IPS-11a (cell line): ENCODE results near the gene ZNF134.

Experiments used
- H3K4me3 ChIP-seq: one replicate; pipeline ENCODE4 v1.5.1; 2013; ENCODE audit warnings: low read depth, low read length, control low read depth

Gene ZNF134

DNA sequence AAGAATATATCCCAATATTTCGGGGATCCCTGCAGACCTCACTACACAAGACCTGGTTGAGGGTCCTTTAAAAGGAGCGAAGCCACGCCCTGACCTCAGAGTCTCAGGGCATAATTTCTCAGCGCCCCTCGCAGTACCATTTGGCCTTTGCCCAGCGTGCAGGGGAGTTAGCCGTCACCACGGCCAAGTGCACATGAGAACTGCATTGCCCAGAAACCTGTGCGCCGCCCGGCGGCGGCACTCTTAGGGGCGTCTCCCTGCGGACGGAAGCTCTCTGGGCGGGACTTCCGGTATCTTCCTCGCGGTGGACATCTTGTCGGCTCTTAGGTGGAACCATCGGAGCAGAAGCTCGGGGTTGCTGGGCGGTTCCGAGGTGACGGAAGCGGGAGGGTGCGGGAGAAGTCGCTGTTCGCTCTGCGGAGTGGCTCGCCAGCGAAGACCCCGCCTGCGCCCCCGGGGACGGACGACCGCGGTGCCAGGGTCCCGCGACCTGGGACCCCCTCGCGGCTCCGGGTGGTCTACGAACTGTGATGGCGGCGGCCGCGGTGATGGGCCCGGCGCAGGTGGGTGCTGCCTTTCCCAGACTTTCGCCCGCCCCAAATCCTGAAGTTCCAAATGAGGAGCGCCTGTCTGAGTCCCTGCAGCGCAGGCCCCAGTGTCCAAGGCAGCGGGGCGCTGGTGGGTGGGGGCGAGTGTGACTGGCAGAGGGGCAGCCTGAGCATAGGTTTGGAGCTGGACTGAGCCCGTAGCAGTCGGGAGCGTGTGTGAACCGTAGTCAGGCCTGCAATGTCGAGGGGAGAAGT is at the start of gene ZNF134:
TSS of gene ZNF134 (plus strand) at position 302 of the 803 bp plus-strand sequence. CDS start 5,227 bp downstream, outside the sequence.
- H3K4me3 ChIP-seq = peak within 1 kb of the TSS; percentile 99

DNA sequence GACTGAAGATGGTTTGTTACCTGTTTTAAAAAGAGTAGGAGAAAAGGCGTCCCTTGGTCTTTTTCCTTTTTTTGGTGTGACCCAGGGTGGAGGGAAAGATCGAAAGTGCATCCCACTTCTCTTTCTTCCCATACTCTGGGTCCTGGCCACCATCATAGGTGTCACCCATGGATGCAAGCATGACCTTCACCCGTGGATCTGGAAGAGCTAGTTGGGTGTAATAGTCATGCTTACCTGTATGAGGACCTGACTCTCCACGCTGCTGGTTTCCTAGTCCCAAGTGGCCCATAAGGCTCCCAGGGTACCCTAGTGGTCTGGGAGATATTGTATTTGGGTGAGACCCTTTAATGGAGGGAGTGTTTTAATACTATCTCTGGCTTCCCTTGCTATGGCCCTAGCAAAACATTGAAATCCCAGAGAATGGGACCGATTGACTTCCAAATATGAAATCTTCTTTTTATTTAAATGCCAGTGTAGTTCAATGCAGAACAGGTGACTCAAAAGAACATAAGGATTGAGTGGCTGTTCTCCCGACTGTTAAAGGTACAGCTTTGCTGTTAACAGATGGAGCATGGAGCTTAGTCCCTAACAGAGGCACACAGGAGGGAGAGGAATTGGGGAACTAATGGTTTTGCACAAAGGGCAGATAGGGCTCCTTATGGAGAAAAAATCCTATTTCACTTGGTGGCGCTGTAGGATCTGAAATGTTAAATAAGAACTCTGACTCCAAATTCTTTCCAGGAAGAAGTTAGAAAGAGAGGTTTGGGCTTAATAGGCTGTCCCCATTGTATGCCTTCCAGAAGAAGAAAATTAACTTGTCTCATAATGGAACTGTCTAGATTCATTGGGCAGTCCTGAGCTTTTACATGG is 47.4 kb upstream of the ZNF134 start:
- H3K4me3 ChIP-seq = no peak overlapping the region

DNA sequence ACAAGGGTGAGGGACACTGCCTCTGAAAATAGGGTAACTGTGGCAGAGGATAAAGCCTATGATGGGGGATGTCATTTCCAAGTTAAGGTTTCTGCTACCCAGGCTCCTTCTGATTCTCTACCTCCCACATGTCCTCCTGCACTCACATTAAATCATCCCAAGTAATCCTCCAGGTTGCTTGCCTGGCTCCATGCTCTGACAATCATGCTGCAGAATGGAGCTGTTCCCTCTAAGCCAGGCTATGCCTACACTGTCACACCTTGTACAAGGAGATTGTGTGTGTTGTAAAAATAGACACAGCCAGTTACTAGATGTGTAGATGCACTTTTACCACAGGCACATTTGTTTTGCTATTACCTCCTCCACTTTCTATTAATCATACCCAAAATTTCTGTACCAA is 43.3 kb upstream of the ZNF134 start:
- no peak overlapping the region for H3K4me3 ChIP-seq

DNA sequence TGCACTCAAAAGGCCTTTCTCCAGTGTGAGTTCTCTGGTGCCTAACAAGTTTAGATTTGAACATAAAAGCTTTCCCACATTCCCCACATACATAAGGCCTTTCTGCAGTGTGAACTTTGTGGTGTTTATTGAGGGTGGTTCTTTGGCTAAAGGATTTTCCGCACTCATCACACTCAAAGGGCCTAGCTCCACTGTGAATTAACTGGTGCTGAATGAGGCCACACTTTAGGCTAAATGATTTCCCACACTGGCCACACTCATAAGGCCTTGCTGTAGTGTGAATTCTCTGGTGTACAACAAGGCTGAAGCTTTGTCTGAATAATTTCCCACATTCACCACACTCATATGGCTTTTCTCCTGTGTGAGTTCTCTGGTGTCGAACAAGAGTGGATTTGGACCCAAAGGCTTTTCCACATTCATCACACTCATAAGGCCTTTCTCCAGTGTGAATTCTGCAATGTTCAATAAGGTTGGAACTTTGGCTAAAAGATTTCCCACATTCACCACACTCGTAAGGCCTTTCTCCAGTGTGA is 41.6 kb upstream of the ZNF134 start:
- no peak overlapping the region for H3K4me3 ChIP-seq

DNA sequence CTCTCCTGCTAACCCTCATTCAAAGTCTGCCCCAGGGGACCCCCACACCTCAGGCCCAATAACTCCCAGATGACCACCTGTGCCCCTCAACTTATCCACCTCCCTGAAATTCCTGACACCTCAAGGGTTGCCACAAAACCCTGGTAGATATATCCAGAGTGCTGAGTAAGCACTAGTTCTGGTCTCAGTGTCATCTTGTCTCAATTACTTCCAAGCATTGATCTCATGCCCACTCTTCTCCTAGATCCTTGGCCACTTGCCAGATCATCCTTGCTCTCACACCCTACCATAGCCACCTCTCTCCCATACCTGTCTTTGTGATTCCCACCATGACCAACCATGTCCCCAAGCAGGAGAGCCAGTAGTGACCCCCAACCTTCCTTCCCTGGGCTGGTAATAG is 37.4 kb upstream of the ZNF134 start:
- no peak overlapping the region for H3K4me3 ChIP-seq

DNA sequence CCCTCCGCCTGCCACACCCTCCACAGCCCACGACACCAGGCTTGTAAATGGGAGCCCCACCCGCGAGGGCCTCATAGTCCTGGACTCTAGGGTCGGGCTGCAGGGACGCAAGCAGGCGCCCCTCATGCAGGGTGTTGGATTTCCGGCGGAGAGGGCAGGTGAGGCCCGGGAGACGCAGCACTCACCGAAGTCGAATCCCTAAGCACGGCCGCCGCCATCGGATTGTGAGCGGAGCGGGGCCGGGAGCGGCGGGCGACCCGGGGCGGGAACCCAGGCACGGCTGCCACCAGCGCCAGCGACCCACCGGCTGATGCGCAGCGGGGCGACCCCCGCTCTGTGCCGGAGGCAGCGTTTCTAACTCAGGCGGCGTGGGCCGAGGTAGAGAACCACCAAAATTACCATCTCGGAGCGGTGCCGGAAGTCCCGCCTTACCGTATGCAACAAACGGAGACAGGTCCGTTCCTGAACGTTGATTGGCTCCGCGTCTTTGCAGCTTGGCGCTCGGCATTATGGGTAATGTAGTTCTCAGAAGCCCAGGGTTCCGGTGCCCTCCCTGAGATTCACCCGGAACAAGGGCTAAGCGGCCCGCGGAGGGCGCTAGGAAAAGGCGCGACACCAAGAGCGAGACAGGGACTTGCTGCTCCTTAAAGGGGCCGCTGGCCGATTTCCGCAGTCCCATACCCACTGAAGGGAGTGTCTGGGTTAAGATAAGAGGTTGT is 35.4 kb upstream of the ZNF134 start, which contains the start of gene ZNF416:
TSS of gene ZNF416 (minus strand) at position 425 of the 719 bp plus-strand sequence. CDS start at position 218, 207 bp downstream.
- H3K4me3 ChIP-seq = peak within 1 kb of the TSS; percentile 86

DNA sequence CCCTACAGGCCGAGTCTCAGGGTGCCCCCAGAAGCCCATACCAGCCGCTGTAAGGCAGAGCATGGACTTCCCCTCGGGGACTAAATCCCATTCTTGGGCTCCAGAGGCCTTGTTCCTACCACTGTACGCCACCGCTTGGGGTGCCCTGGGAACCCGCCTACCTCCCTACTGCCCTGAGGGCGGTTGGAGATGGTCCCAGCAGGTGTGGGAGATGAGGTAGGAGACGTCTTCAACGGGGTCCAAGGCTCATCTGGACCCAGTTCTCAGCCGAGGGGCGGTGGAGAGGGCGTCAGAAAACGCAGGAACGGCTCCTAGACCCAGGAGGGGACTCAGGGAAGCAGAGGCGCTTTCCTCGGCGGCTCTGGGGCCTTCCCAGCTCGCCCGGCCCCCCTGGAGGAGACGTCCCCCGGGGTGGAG is 30.9 kb upstream of the ZNF134 start:
- H3K4me3 ChIP-seq = no peak overlapping the region

DNA sequence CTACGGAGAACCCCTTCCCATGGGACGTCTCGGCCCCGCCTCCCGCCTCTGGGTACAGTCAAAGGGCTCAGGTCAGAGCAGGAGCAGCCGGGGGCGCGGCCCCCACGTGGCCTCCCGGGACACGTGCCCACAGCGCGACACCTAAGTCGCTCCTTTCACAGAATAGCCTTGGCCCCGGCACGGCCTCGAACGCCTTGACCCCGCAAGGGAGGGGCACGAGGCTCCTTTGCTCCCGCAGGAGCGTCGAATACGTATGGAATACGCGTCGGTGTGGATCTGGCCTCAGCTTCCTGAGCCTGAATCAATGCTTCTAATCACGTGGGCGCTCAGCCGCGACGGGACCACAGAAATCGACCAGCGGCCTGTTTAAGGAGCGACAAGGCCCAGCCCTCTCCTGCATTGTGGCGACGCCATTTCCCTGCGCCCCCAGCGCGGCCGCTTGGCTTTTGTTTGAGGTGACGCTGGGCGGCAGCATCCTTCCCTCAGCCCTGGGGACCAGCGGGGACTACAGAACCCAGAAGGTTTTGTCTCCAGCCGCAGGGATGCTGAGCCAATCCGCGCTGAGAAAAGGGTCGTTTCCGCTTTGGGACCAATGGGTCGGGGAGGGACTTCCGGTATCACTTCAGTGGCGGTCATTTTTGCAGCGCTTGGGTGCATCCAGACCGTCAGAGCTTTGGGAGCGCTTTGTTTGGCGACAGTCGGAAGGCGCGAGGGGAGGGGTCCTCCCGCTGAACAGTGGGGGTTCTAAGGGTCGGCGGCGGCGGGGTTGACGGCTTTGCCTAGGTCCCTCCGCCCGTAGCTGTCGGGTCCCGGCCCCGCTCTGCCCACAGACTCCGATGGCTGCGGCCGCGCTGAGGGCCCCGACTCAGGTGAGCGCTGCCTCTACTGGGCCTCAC is 30.3 kb upstream of the ZNF134 start, which contains the start of gene ZIK1:
TSS of gene ZIK1 (plus strand) at position 625 of the 896 bp plus-strand sequence. CDS start at position 837, 212 bp downstream.
- peak within 1 kb of the TSS; percentile 91 for H3K4me3 ChIP-seq

DNA sequence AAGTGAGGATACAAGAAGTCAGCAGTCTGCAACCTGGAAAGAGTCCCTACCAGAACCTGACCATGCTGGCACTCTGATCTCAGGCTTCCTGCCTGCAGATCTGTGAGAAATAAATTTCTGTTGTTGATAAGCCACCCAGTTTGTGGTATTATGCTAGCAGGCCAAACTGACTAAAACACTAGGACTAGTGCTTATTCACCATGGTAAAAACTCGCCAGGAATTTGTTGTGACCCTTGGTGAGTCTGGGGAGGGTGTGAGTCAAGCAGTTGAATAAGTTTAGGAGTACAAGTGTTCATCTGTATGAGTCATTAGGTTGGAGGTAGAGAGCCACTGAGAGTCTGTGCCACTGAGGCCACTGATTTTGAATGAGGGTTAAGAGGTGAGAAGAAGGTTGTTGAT is 26.5 kb upstream of the ZNF134 start:
- no peak overlapping the region for H3K4me3 ChIP-seq

DNA sequence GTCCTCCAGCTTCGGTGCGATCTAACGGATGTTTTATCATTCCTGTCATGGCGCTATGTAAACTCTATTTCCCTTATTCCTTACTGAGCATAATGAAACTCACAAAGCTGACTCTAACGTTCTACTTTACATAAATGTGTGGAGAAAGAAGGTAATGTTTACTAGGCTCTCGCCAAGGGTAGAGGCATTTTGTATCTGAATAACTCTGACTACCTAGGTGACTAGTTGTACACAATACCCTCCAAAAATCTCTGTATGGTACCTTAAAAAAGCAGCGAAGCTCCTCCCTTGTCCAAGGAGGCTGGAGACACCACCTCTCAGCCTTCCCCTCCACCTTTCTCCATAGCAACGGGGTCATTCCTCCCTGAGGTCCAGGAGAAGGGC is 14.7 kb upstream of the ZNF134 start:
- peak overlapping the region; percentile 96 for H3K4me3 ChIP-seq

DNA sequence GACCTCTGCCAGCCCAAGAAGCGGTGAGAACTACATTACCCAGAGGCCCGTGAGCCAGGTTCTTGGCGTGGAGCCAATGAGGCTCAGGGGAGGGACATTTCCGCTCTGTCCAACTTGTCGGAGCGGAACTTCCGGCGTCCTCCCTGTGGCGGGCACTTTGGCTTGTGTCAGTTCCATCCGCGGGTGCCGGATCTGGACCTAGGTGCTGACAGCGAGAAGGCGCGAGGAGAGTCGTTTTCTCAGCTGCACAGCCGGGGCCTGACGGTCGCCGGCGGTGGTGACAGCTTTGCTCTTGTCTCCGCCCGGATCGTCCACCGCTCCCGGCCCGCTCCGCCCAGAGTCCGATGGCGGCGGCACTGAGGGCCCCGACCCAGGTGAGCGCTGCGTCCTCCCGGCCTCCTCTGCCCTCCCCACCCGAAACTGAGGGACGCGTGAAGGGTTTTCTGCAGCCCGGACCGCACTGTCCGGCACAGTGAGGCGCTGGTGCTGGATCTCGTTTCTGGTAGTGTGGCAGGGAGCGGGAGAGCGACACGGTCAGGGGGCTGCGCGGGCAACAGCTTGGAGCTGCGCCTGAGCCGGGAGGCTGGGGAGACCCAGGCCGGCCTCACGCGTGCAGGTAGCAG is 14.2 kb upstream of the ZNF134 start, which contains the start of gene ZNF530:
TSS of gene ZNF530 (plus strand) at position 125 of the 623 bp plus-strand sequence. CDS start 4,461 bp downstream, outside the sequence.
- H3K4me3 ChIP-seq = peak within 1 kb of the TSS; percentile 96

DNA sequence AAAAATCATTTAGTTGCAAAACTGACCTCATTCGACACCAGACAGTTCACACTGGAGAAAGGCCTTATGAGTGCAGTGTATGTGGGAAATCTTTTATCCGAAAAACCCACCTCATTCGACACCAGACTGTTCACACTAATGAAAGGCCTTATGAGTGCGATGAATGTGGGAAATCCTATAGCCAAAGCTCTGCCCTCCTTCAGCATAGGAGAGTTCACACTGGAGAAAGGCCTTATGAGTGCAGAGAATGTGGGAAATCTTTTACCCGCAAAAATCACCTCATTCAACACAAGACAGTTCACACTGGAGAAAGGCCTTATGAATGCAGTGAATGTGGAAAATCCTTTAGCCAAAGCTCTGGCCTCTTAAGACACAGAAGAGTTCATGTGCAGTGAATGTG is 7.1 kb upstream of the ZNF134 start:
- H3K4me3 ChIP-seq = no peak overlapping the region

DNA sequence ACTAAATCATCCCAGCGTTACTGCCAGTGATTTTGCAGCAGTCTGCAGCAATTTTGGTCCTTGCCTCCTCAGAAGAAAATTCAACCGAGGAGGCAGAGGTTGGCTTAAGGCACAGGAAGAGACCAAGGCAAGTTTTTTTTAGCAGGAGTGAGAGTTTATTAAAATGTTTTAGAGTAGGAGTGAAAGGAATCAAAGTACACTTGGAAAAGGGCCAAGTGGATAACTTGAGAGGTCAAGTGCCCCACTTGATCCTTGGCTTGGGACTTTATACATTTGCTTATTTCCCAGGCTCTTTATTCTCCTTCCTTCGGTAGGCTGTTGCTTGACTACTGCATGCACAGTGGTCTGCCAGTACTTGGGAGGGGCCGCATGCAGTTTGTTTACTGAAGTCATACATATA is 2.9 kb upstream of the ZNF134 start:
- H3K4me3 ChIP-seq = no peak overlapping the region

DNA sequence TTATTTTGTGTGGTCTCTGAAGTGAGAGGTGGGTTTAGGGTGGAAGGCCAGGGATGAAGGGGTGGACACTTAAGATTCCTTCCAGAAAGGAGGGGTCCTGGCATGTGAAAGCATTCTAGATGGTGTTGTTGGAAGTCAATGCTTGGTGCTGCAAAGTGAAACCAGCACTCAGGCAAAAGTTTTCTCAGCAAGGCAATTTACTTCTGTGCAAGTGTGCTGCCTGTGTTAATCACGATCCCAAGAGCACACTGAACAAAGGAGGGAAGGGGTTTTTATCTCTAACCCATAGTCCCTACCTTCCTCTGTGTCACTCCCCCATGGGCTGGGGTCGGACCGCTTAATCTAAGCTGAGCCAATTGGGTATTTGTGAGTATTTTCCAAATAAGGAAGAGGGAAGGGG is 1.3 kb downstream of the ZNF134 start:
- peak overlapping the region; percentile 99 for H3K4me3 ChIP-seq

DNA sequence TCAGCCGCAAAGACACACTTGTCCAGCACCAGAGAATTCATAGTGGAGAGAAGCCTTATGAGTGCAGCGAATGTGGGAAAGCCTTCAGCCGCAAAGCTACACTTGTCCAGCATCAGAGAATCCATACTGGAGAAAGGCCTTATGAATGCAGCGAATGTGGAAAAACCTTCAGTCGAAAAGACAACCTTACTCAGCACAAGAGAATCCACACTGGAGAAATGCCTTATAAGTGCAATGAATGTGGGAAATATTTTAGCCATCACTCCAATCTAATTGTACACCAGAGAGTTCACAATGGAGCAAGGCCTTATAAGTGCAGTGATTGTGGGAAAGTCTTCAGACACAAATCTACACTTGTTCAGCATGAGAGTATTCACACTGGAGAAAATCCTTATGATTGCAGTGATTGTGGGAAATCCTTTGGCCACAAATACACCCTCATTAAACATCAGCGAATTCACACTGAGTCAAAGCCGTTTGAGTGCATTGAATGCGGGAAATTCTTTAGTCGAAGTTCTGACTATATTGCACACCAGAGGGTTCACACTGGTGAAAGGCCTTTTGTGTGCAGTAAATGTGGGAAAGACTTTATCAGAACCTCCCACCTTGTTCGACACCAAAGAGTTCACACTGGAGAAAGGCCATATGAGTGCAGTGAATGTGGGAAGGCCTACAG is 6.8 kb downstream of the ZNF134 start:
- H3K4me3 ChIP-seq = no peak overlapping the region

DNA sequence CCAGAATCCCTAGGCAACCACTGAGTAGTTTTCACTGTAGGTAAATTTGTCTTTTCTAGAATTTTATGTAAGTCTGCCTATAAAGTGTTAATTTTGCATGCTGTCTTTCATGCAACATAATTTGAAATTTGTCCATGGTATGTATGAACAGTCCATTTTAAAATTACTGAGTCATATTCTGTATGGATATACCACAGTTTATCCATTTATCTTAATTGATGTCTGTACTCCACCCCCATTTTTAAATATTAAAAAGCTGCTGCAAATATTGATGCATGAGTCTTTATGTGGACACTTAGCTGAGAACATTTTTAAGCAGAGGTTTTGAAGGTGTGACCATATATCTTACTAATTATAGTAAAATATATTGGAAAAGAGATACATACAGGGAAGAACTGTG is 9.0 kb downstream of the ZNF134 start:
- no peak overlapping the region for H3K4me3 ChIP-seq

DNA sequence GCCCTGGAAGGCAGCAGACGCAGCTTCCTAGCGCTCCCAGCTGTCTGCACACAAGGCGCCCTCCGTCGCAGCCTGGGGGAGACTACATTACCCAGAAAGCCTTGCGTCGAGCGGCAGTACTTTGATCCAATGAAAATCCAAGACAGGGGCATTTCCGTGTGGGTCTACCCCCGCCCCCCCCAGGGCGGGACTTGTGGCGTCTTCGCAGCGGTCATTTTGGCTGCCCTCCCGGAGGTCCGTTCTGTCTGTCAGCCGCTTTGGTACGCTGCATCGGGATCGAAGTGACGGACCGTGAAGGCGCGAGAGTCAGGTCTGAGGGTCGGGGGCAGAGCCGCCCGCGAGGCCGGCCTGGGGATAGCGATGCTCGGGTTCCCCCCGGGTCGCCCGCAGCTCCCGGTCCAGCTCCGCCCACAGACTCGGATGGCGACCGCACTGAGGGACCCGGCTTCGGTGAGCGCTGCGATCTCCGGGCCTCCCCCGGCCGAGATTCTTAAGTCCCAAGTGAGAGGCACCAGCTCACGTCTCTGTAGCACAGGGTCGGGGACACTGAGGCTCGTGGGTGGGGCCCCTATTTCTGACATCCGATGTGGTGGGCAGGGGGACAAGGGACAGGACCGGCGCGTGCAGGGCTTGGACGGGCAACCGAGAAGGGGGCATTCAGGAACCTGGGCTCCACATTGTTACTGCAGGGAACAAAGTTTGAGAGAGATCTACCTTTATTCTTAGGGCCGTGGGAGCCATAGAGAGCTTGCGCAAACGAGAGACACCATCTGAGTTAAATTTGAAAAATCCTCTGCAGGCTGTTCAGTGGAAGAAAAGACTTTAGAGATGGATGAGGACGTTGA is 19.2 kb downstream of the ZNF134 start, which contains the start of gene ZNF211:
TSS of gene ZNF211 (plus strand) at position 182 of the 845 bp plus-strand sequence. CDS start at position 361, 179 bp downstream.
- H3K4me3 ChIP-seq = peak within 1 kb of the TSS; percentile 87

DNA sequence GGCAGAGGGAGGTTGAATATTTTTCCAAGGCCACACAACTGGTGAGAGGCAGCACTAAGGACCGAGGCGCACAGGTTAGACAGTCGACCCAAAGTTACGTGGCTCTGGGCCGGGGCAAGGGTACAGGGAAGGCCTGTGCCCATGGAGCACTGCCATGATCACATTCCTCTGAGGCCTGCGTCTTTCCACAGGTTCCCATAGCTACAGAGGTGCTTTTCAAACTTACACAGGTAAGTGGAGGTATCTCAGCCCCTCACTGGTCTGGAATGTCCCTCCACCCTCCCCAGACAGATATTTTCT is 19.7 kb downstream of the ZNF134 start:
- H3K4me3 ChIP-seq = peak overlapping the region; percentile 87
